ENCODE data around the gene TAS2R38.

Gene TAS2R38

DNA sequence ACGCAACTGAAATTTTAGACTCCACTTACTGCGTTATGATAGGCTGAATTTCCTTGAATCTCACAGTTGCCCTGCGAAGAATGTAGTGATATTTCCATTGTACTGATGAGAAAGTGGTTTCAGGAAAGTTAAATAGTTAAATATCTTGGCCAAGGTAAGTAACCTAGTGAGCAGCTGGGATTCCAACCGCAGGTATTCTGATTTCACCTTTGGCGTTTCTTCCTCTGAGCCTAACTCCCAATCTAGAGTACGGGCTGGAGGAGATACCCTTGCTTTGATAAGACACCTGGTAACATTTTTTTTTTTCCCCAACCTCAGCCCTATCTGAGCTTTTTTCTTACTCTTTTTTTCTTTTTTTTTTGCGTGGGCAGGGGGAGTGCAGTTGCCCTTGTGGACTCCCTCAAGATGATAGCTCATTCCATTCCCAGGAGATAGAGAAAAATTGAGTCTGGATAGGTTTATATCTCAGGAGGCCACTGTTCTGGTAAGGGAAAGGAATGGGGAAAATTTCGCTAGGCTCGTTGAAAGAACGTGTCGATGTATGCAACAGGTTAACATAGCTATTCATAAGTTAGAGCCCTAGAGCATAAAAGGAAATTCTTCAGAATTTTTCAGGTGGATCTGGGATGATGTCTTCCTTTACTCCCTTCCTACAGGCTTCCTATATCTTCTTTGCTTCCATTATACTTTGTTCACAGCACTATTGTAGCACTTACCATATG, 3.1 kb upstream of the TAS2R38 start:
- in situ Hi-C loops (cut with MboI; ENCODE audit: low sequenced_read_pairs), result loop anchor here (10.0 kb wide), 2 partner anchors 208 to 222 kb away; no protein-coding TSS in a partner anchor

GRCh38 chr7:141975806-141976523, 2.4 kb upstream of the TAS2R38 start:
- in situ Hi-C loops (cut with MboI; ENCODE audit: low sequenced_read_pairs), result loop anchor here (10.0 kb wide), 2 partner anchors 209 to 221 kb away; no protein-coding TSS in a partner anchor

GRCh38 chr7:141974831-141975230, 1.3 kb upstream of the TAS2R38 start:
- in situ Hi-C loops (cut with MboI; ENCODE audit: low sequenced_read_pairs), result loop anchor here (10.0 kb wide), 2 partner anchors 210 to 220 kb away; no protein-coding TSS in a partner anchor

- in situ Hi-C loops (cut with MboI; ENCODE audit: low sequenced_read_pairs), result no loop called here
Measured at GRCh38 chr7:141960687-141961422, 12.7 kb downstream of the TAS2R38 start.

GRCh38 chr7:141956084-141956483, 17.5 kb downstream of the TAS2R38 start:
- in situ Hi-C loops (cut with MboI; ENCODE audit: low sequenced_read_pairs), result no loop called here

DNA sequence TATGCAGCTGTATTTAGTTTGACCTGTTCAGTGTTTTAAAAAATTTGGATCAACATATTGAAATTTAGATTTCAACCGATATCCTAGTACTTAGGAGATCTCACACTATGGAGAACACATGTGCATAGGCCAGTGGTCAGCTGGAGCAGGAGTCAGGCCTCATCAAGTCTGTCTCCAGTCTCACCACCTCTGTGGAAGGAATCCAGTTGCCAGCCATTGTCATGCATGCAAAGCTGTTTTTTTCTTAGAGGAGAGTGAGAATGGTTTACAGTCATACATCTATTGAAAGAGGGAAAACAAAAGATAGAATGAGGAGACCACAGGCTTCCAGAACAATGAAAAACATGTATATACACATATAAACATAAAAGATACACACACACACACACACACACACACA, 19.2 kb downstream of the TAS2R38 start:
- in situ Hi-C loops (cut with MboI; ENCODE audit: low sequenced_read_pairs), result no loop called here

DNA sequence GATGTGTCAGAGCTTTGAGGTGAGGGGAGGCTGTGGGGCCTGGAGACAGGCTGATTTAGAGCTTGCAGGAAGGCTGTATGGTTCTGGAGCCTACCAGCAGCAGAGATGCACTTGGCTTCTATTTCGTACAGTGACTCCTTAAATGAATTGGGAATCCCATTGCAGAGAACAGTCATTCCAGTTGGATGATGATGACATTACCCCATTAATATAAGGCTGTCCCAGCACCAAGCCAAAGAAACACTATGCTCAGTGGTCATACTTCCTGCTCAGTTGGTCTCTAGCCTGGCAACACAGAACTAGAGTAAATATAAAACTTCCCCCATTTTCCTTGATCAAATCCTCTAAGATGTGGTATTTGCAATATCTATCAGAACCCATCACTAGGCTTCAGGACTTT, 21.1 kb downstream of the TAS2R38 start:
- in situ Hi-C loops (cut with MboI; ENCODE audit: low sequenced_read_pairs), result no loop called here

- in situ Hi-C loops (cut with MboI; ENCODE audit: low sequenced_read_pairs), result no loop called here
Measured at GRCh38 chr7:141950806-141951205, 22.8 kb downstream of the TAS2R38 start.

DNA sequence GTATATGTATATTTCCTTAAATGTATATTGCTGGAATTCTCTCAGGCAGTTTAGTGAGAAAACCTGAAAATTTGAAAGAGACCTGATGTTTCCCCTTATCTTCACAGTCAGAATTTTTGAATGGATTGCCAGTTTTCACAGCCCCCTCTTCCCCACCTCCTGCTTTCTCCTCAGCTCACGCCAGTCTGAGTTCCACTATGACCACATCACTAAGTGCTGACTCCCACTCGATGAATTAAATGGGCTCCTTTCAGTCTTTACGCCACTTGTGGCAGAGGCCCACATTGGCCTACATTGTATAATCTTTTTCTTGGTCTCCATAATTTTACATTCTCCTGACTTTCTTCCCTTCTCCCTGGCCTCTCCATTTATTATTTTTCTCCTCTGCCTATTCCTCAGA, 23.7 kb downstream of the TAS2R38 start:
- in situ Hi-C loops (cut with MboI; ENCODE audit: low sequenced_read_pairs), result no loop called here

GRCh38 chr7:141949451-141949850, 24.1 kb downstream of the TAS2R38 start:
- in situ Hi-C loops (cut with MboI; ENCODE audit: low sequenced_read_pairs), result no loop called here

GRCh38 chr7:141949021-141949420, 24.6 kb downstream of the TAS2R38 start:
- in situ Hi-C loops (cut with MboI; ENCODE audit: low sequenced_read_pairs), result no loop called here

DNA sequence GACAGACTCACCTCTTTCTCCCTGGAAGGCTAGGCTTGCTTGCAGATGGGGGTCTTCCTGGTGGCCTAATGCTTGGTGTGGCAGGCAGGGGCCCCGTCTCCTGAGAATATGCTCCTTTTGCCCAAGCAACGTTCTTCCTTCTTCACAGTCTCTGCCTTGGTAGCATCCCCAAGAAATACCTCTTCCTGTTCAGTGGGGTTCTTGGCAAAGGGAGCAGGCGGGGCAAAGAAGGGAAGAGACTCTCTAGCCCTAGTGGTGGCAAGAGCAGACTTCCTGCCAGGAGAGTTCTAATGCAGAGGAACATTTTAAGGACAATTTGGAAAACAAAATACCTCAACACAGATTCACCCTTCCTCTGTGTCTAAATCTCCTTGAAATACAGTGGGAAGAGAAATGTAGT, 26.8 kb downstream of the TAS2R38 start, which contains the start of gene CLEC5A:
CLEC5A (minus strand) TSS at position 179 of the 400 bp plus-strand sequence. CDS start 682 bp downstream, outside the sequence.
- in situ Hi-C loops (cut with MboI; ENCODE audit: low sequenced_read_pairs), result no loop called here

- in situ Hi-C loops (cut with MboI; ENCODE audit: low sequenced_read_pairs), result no loop called here
Measured at GRCh38 chr7:141945356-141945755, 28.2 kb downstream of the TAS2R38 start.

DNA sequence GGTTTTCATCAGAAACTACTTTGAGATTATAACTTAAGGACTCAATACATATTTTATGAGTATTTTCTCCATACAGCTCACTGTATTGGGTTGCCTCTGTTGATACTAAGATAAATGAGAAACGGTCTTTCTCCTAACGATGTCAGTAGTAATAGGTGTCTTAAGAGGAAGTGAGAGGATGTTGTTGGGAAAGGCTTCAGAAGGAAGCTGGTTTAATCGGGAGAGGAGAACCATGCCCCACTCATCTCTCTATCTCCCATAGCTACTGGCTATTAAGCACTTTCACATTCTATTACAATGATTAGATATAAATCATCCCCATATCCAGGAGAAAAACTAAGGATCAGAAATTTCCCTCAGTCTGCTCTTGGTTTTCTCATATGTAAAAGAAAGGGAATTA, 28.8 kb downstream of the TAS2R38 start:
- in situ Hi-C loops (cut with MboI; ENCODE audit: low sequenced_read_pairs), result no loop called here

- in situ Hi-C loops (cut with MboI; ENCODE audit: low sequenced_read_pairs), result no loop called here
Measured at GRCh38 chr7:141943846-141944245, 29.7 kb downstream of the TAS2R38 start.

- in situ Hi-C loops (cut with MboI; ENCODE audit: low sequenced_read_pairs), result no loop called here
Measured at GRCh38 chr7:141941075-141941474, 32.5 kb downstream of the TAS2R38 start.

GRCh38 chr7:141930211-141930610, 43.4 kb downstream of the TAS2R38 start:
- in situ Hi-C loops (cut with MboI; ENCODE audit: low sequenced_read_pairs), result no loop called here

- in situ Hi-C loops (cut with MboI; ENCODE audit: low sequenced_read_pairs), result no loop called here
Measured at GRCh38 chr7:141928845-141929195, 44.8 kb downstream of the TAS2R38 start.

GRCh38 chr7:141928146-141928844, 45.3 kb downstream of the TAS2R38 start:
- in situ Hi-C loops (cut with MboI; ENCODE audit: low sequenced_read_pairs), result no loop called here

Measured in HL-60/S4 (cell line).